HG02678 (cell line): Measurements from ENCODE around the gene MYL12B.
A peak's percentile ranks its signal among the peaks of the same experiment; 100 is the strongest.
"Not testable (repeated sequence)": the region's sequence is repeated elsewhere in the genome, so short reads cannot be mapped to it uniquely, and the experiment has no call there.

Source experiments
- ATAC-seq: cut with Tn5 transposase; IDR thresholded peaks from one replicate; pipeline ENCODE4 v1.9.1; 2021; ENCODE audit warnings: mild to moderate bottlenecking, moderate library complexity; ENCODE audit not compliant: unreplicated experiment

Gene MYL12B

DNA sequence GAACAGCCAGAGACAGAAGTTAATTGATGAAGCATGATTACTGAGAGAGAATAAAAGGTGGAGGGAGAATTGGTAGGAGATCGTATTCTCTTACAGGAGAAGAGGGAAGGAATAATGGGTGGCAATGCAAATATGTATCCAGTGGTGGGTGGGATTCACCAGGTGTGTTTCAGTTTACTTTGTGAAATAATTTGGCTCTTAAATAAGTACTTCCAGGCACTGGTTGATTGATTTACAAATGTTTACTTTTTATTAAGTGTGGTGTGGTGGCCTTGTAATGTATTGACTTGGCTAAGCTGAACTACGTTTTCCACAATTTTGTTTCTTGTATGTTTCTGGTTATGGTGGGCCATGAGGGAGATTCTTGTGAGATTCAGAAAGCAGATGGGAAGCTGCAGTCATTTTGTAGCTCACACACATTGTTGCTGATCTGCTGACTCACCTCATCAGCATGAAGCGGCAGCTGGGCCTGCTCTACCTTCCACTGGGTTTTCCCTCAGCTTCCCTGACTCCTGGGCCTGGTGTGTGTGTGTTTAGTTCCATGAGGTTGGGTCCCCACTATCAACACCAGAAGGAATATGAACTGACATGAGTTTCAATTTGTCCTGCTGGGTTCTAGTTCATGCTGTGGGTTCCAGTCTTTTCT, 32.6 kb downstream of the MYL12B start:
- ATAC-seq: no peak

- ATAC-seq: peak; percentile 99
Measured at GRCh38 chr18:3297025-3297984, 35.4 kb downstream of the MYL12B start.

DNA sequence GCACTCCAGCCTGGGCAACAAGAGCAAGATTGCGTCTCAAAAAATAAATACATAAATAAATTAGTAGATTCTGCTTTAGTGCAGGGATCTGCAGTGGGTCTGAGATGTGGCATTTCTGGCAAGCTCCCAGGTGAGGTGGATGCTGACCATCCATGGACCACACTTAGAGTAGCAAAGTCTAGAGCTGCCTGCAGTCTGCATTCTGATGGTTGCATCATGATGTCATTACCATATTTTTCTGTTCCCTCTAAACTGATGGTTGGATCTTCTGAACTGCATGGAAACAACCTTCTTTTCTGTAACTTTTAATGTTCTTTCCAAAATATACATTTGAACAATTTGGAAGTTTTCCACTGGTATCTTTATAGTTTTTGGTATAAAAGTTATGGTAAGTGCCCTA, 42.9 kb downstream of the MYL12B start:
- ATAC-seq: no peak

- no peak for ATAC-seq
Measured at GRCh38 chr18:3305354-3305762, 43.4 kb downstream of the MYL12B start.

DNA sequence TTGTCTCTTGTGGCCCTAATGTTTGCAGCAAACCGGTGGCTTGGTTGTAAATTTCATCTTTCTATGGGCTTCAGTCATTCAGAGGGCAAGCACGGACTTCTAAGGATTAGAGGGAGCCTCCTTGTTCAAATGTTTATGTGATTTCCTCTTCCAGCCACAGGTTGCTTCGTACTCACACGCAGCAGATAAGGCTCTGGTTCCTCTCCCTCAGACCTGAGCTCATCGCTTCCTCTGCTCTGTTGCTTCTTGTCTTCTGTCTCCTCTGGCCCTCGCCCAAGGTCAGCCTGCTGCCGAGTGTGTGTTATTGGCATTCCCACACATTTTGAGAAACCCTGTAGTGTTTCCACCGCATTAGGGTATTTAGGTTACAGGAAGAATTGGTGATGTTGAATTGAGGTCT, 44.0 kb downstream of the MYL12B start:
- ATAC-seq: no peak

GRCh38 chr18:3306391-3306790, 44.5 kb downstream of the MYL12B start:
- ATAC-seq: no peak

GRCh38 chr18:3313685-3314084, 51.8 kb downstream of the MYL12B start:
- no peak for ATAC-seq

DNA sequence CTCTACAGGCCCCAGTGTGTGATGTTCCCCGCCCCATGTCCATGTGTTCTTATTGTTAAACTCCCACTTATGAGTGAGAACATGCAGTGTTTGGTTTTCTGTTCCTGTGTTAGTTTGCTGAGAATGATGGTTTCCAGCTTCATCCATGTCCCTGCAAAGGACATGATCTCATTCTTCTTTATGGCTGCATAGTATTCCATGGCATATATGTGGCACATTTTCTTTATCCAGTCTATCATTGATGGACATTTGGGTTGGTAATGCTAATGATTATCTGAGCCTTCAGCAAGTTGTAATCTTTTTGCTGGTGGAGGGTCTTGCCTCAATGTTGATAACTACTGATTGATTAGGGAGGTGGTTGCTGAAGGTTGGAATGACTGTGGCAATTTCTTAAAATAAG, 53.4 kb downstream of the MYL12B start:
- not testable (repeated sequence) for ATAC-seq

DNA sequence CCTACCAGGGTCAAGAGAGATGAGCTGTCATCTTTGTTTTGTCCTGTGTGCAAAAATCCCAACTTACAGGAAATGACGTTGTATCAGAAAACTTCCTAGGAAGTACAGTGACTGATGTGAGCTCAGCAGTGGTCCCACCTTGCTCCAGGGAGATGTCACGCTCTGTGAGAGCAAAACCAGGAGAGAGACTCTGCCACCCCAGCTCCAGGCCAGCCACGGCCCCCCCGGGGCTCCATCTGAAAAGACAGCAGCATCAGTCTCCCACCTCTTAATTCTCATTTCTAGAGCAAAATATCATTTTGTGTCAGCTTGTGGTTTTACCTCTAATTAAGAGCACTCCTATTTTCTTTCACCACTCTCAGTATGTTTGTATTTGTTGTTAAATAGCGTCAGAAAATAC, 57.5 kb downstream of the MYL12B start:
- ATAC-seq: no peak

GRCh38 chr18:3319894-3320454, 58.0 kb downstream of the MYL12B start:
- no peak for ATAC-seq

DNA sequence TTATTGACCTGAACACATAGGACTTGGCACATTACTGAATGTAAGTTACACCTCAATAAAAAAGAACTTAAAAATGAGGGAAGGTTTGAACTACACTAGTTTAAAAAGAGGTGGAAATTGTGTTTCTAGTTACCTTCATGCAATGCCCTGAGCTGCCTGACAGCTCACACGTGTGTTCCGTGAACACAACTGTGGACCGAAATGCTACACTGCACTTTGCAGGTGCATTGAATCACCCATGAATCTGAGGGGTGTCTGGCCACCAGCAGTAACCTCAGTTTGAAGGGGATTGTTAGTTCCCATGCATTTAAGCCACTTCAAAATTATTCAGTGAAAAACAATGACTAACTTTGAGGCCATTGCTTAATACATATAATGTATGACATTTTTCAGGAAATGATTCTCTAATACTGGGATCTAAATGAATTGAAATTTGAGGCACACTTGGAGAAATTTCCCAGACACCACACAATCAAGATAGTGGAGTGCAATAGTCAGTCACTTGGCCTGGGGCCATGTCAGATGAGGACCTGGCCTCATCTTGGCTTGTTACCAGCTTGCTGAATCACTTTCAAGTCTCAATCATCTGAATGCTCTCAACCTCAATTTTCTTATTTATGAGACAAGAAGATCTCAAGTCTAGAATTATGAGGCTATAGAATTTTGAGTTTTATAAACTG, 59.3 kb downstream of the MYL12B start:
- ATAC-seq: no peak

DNA sequence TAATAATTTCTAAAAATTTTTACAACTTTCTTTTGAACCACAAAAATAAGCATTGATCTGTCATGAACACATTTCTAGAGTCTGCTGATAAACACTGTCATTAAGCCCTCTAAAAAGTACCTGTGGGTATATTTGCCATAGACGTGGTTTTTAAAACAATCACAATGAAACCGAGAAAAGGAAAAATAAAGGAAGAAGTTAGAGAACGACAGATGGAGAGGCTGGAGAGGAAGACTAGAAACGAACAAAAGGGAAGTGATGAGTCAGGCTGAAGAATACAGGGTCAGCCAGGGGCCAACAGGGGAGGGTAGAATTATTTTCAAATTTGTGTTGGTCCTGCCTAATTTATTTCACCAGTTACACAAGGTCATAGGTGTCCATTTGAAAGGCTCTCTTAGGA, 62.0 kb downstream of the MYL12B start:
- no peak for ATAC-seq
